GM12873 (cell line): ENCODE results near the gene TPST1.

Experiments
- CTCF ChIP-seq: IDR thresholded peaks from 2 replicates; pipeline ENCODE4 v1.5.1; 2012; ENCODE audit warnings: low read depth, mild to moderate bottlenecking, moderate library complexity, low read length, control low read depth; ENCODE audit not compliant: insufficient read depth; ENCODE audit errors: missing control alignments

Gene TPST1

GRCh38 chr7:66183700-66184099 lies 21.4 kb upstream of the TPST1 start:
- no peak for TF ChIP-seq CTCF

- TF ChIP-seq CTCF, result no peak
Observed at GRCh38 chr7:66185680-66186187, 19.4 kb upstream of the TPST1 start.

- TF ChIP-seq CTCF, result no peak
Observed at GRCh38 chr7:66186991-66187390, 18.1 kb upstream of the TPST1 start.

- TF ChIP-seq CTCF, result no peak
Observed at GRCh38 chr7:66187905-66188304, 17.2 kb upstream of the TPST1 start.

GRCh38 chr7:66188645-66189044 lies 16.5 kb upstream of the TPST1 start:
- TF ChIP-seq CTCF, result no peak

GRCh38 chr7:66189695-66190503 lies 15.2 kb upstream of the TPST1 start:
- TF ChIP-seq CTCF, result no peak

- TF ChIP-seq CTCF, result no peak
Observed at GRCh38 chr7:66190504-66190857, 14.7 kb upstream of the TPST1 start.
